ENCODE results near the gene DGKB.

DNA sequence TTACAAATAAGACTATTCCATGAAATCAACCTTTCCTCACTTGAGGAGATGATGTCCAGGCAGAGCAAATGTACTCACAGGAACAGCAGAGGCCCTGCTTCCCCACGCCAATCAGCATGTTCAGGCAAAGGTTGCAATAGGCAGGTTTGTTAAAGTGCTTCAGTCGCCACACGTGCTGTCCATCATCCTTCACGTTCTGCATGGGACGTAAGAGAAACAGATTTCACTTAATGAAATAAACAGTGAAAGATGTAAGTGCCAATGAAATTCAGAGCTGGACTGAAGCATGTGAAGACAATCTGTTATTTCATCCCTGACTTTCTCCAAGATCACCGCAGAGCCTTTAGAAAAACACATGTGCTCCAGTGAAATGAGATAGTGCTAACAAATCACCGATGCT is 217.4 kb downstream of the DGKB start:
- TF ChIP-seq, protein P1, sequence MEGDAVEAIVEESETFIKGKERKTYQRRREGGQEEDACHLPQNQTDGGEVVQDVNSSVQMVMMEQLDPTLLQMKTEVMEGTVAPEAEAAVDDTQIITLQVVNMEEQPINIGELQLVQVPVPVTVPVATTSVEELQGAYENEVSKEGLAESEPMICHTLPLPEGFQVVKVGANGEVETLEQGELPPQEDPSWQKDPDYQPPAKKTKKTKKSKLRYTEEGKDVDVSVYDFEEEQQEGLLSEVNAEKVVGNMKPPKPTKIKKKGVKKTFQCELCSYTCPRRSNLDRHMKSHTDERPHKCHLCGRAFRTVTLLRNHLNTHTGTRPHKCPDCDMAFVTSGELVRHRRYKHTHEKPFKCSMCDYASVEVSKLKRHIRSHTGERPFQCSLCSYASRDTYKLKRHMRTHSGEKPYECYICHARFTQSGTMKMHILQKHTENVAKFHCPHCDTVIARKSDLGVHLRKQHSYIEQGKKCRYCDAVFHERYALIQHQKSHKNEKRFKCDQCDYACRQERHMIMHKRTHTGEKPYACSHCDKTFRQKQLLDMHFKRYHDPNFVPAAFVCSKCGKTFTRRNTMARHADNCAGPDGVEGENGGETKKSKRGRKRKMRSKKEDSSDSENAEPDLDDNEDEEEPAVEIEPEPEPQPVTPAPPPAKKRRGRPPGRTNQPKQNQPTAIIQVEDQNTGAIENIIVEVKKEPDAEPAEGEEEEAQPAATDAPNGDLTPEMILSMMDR (IDR thresholded peaks at IDR 0.05) = no peak
- TF ChIP-seq POLR2AphosphoS5 (IDR thresholded peaks at IDR 0.05; ENCODE audit: low read depth, low read length) = no peak
